Measurements from ENCODE around the gene KLHL2. TPM values are rescaled to one million over a fixed set of nuclear protein-coding genes. Genes with fewer than 3 reads are reported as not detected.

Gene KLHL2
- total RNA-seq, 1 donor from 2014 or later = 28.2 TPM

DNA sequence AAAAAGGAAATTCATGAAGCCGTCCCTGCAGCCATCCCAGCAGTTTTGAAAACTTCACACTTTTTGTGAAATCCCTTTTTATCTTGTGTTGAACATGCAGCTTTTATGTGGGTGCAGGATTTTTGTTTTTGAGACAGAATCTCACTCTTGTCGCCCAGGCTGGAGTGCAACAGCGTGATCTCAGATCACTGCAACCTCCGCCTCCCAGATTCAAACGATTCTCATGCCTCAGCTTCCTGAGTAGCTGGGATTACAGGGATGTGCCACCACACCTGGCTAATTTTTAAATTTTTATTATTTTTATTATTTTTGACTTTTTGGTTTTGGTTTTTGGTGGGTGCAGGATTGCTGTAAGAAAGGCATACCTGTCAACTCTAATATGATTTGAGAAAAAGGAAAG, 112.1 kb downstream of the KLHL2 start:
- DNase-seq (ENCODE audit: low read depth) = no peak
- H2AFZ ChIP-seq (ENCODE audit: low read depth, low read length) = no peak overlapping the region
- H3K4me3 ChIP-seq (ENCODE audit: insufficient read depth, low read depth, low read length) = no peak overlapping the region
- Mint-ChIP-seq H3K27me3 (ENCODE audit: low read depth, unreplicated experiment) (no peaks in the 10 kb centered on the region), H3K27ac (ENCODE audit: unreplicated experiment) (no peak overlapping the region), H3K4me3 (ENCODE audit: unreplicated experiment) (no peak overlapping the region), H3K9me3 (ENCODE audit: unreplicated experiment) (no peaks in the 10 kb centered on the region), H3K4me1 (ENCODE audit: low read depth, unreplicated experiment) (peaks cover 4% of the 10 kb centered on the region), H3K36me3 (ENCODE audit: low read depth, unreplicated experiment) (peaks cover 2% of the 10 kb centered on the region)
- H3K4me2 ChIP-seq (ENCODE audit: low read length) = no peak overlapping the region
- H3K79me2 ChIP-seq (ENCODE audit: insufficient read depth, low read length) = no peaks in the 10 kb centered on the region
- H3K27me3 ChIP-seq (ENCODE audit: insufficient read depth, low read length) = no peaks in the 10 kb centered on the region
- no peaks in the 10 kb centered on the region for H3K4me1 ChIP-seq (ENCODE audit: insufficient read depth, low read length)
- TF ChIP-seq, protein P1, sequence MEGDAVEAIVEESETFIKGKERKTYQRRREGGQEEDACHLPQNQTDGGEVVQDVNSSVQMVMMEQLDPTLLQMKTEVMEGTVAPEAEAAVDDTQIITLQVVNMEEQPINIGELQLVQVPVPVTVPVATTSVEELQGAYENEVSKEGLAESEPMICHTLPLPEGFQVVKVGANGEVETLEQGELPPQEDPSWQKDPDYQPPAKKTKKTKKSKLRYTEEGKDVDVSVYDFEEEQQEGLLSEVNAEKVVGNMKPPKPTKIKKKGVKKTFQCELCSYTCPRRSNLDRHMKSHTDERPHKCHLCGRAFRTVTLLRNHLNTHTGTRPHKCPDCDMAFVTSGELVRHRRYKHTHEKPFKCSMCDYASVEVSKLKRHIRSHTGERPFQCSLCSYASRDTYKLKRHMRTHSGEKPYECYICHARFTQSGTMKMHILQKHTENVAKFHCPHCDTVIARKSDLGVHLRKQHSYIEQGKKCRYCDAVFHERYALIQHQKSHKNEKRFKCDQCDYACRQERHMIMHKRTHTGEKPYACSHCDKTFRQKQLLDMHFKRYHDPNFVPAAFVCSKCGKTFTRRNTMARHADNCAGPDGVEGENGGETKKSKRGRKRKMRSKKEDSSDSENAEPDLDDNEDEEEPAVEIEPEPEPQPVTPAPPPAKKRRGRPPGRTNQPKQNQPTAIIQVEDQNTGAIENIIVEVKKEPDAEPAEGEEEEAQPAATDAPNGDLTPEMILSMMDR (IDR thresholded peaks at IDR 0.05; ENCODE audit: insufficient read depth, low read depth, low read length) = no peak
- TF ChIP-seq EZH2 (IDR thresholded peaks at IDR 0.05; ENCODE audit: insufficient read depth, low read length) = no peak
- no peaks in the 10 kb centered on the region for H3K9me3 ChIP-seq (ENCODE audit: insufficient read depth, low read depth, low read length)
- H3K27ac ChIP-seq (ENCODE audit: low read depth, low read length) = no peak overlapping the region
- no peak overlapping the region for H3K9ac ChIP-seq (ENCODE audit: low read length)
- no peaks in the 10 kb centered on the region for H3K36me3 ChIP-seq (ENCODE audit: insufficient read depth, low read length)
- H4K20me1 ChIP-seq (ENCODE audit: insufficient read depth, low read length) = no peaks in the 10 kb centered on the region
- no peak for FAIRE-seq

GRCh38 chr4:165324236-165324917, 117.0 kb downstream of the KLHL2 start:
- peaks cover 19% of the 10 kb centered on the region for H3K4me1 Mint-ChIP-seq (ENCODE audit: low read depth, unreplicated experiment)
- TF ChIP-seq EZH2 (IDR thresholded peaks at IDR 0.05; ENCODE audit: insufficient read depth, low read length) = no peak
- TF ChIP-seq, protein P1 (IDR thresholded peaks at IDR 0.05; ENCODE audit: insufficient read depth, low read depth, low read length) = no peak
- H3K27ac Mint-ChIP-seq (ENCODE audit: unreplicated experiment) = no peak overlapping the region
- Histone ChIP-seq H3K9me3 (ENCODE audit: insufficient read depth, low read depth, low read length) (peaks cover 5% of the 10 kb centered on the region), H3K4me1 (ENCODE audit: insufficient read depth, low read length) (peaks cover 13% of the 10 kb centered on the region), H3K79me2 (ENCODE audit: insufficient read depth, low read length) (peaks cover 19% of the 10 kb centered on the region), H3K27me3 (ENCODE audit: insufficient read depth, low read length) (no peaks in the 10 kb centered on the region), H3K4me3 (ENCODE audit: insufficient read depth, low read depth, low read length) (no peak overlapping the region), H4K20me1 (ENCODE audit: insufficient read depth, low read length) (peaks cover 10% of the 10 kb centered on the region), H3K27ac (ENCODE audit: low read depth, low read length) (no peak overlapping the region), H3K36me3 (ENCODE audit: insufficient read depth, low read length) (no peaks in the 10 kb centered on the region), H2AFZ (ENCODE audit: low read depth, low read length) (no peak overlapping the region), H3K4me2 (ENCODE audit: low read length) (no peak overlapping the region), H3K9ac (ENCODE audit: low read length) (no peak overlapping the region)
- H3K27me3 Mint-ChIP-seq (ENCODE audit: low read depth, unreplicated experiment) = no peaks in the 10 kb centered on the region
- H3K9me3 Mint-ChIP-seq (ENCODE audit: unreplicated experiment) = no peaks in the 10 kb centered on the region
- no peak for DNase-seq (ENCODE audit: low read depth)
- no peak for FAIRE-seq
- H3K36me3 Mint-ChIP-seq (ENCODE audit: low read depth, unreplicated experiment) = no peaks in the 10 kb centered on the region
- H3K4me3 Mint-ChIP-seq (ENCODE audit: unreplicated experiment) = no peak overlapping the region

DNA sequence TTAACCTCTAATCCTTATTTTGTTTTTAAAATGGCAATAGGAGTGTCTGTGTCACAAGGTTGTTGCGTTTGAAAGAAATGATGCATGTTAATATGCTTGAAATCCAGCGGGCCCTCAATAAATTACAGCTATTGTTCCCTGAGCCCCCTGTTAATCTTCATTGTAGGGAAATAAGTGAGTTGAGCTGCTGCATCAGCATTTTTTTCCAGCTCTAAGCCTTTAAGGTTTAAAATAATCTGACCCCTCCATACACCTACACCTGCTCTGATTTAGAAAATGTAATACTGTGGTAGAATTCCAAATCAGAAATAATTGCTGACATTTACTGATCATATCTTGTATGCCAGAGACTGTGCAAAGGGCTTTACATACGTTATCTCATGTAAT, 117.5 kb downstream of the KLHL2 start:
- Mint-ChIP-seq H3K36me3 (ENCODE audit: low read depth, unreplicated experiment) (no peaks in the 10 kb centered on the region), H3K27ac (ENCODE audit: unreplicated experiment) (no peak overlapping the region)

More for the DNA sequence above, 117.5 kb downstream of the KLHL2 start:
- Histone ChIP-seq H3K79me2 (ENCODE audit: insufficient read depth, low read length) (peaks cover 24% of the 10 kb centered on the region), H3K9ac (ENCODE audit: low read length) (no peak overlapping the region), H2AFZ (ENCODE audit: low read depth, low read length) (no peak overlapping the region), H3K27me3 (ENCODE audit: insufficient read depth, low read length) (no peaks in the 10 kb centered on the region), H3K27ac (ENCODE audit: low read depth, low read length) (peak overlapping the region; percentile 87), H3K4me3 (ENCODE audit: insufficient read depth, low read depth, low read length) (no peak overlapping the region), H3K36me3 (ENCODE audit: insufficient read depth, low read length) (no peaks in the 10 kb centered on the region), H4K20me1 (ENCODE audit: insufficient read depth, low read length) (peaks cover 13% of the 10 kb centered on the region), H3K4me2 (ENCODE audit: low read length) (no peak overlapping the region), H3K9me3 (ENCODE audit: insufficient read depth, low read depth, low read length) (peaks cover 5% of the 10 kb centered on the region), H3K4me1 (ENCODE audit: insufficient read depth, low read length) (peaks cover 13% of the 10 kb centered on the region)
- Mint-ChIP-seq H3K27me3 (ENCODE audit: low read depth, unreplicated experiment) (no peaks in the 10 kb centered on the region), H3K4me1 (ENCODE audit: low read depth, unreplicated experiment) (peaks cover 19% of the 10 kb centered on the region), H3K9me3 (ENCODE audit: unreplicated experiment) (no peaks in the 10 kb centered on the region), H3K4me3 (ENCODE audit: unreplicated experiment) (no peak overlapping the region)
- FAIRE-seq = no peak
- TF ChIP-seq EZH2 (IDR thresholded peaks at IDR 0.05; ENCODE audit: insufficient read depth, low read length) = no peak
- TF ChIP-seq, protein P1 (IDR thresholded peaks at IDR 0.05; ENCODE audit: insufficient read depth, low read depth, low read length) = no peak
- no peak for DNase-seq (ENCODE audit: low read depth)

All from astrocyte (in vitro differentiated cells and primary cell).